Stimulated activated CD4-positive, alpha-beta T cell treated with anti-CD3 and anti-CD28 coated beads, Interleukin-4, amount 100 ng/mL, for 4 hours (primary cell): Measurements from ENCODE around the gene INO80B.
"Not testable (repeated sequence)": the region's sequence is repeated elsewhere in the genome, so short reads cannot be mapped to it uniquely, and the experiment has no call there.

Experiments
- DNase-seq, 2 experiments: peaks; one replicate each; pipeline ENCODE4 v3.0.0-alpha.2; 2020

INO80B gene

DNA sequence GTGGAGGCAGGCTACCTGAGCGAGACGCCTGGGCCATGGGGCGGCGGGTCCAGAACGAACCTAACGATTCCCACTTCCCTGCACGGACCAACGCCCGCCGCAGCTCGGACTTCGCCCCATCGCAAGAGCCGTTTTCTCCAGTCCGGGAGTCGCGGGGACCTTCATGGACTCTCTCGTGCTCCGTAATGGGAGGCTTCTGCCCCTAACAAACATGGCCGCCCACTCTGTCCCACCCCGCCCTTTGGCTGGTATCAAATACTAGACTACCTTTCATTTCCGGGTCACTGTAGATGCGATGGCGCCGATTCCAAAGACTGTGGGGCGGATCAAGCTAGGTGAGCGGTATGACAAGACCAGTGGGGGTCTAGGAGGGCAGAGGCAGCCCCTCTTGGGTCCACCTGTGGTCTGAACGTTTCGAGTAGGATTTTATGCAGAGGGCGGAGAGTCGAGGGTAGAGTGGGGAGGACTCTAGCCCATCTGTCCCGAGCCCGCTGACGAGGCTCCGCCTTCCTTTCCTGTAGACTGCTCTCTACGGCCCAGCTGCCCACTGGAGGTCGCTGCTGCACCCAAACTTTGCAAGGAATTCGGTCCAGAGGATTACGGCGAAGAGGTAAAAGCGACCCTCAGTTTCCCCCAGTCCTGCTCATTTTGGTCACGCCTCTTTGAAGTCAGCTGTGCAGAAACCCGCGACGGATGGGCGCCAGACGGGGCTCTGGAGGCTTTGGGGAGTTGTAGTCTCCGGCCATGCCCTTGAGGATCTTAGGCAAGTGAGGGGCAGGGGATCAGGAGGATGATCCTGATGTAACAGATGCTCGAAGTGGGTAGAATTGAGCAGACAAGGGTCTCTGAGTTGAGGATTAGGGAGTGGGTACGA, 28.2 kb downstream of the INO80B start, which contains the start of the genes CCDC142 and TTC31:
CCDC142 (minus strand) TSS at position 198 of the 874 bp plus-strand sequence; CDS start at position 37, 161 bp downstream.
TTC31 (plus strand) TSS at position 281 of the 874 bp plus-strand sequence; CDS start at position 296, 15 bp downstream.
- DNase-seq = peak; percentile 87 to 94

DNA sequence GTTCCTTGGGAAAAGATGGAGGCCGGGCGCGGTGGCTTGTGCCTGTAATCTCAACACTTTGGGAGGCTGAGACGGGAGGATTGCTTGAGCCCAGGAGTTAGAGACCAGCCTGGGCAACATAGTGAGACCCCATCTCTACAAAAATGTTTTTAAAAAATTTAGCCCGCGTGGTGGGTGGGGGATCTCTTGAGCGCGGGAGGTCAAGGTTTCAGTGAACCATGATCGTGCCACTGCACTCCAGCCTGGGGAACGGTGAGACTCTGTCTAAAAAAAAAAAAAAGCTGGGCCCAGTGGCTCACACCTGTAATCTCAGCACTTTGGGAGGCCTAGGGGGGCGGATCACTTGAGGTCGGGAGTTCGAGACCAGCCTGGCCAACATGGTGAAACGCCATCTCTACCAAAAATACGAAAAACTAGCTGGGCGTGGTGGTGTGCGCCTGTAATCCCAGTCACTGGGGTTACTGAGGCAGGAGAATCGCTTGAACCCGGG, 28.8 kb downstream of the INO80B start:
- not testable (repeated sequence) for DNase-seq

DNA sequence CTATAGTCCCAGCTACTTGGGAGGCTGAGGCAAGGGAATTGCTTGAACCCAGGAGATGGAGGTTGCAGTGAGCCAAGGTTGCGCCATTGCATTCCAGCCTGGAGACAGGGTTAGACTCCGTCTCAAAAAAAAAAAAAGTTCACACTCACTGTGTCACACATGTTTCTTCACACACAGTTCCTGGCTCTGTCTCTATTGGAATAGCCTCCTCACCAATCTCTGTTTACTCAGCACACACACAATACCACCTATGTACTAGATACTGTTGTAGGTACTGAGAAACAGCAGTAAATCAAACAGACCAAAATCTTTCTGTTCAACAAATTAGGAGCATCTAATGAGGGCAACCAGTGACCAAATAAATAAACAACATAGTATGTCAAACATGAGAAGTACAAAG, 31.3 kb downstream of the INO80B start:
- no peak for DNase-seq

DNA sequence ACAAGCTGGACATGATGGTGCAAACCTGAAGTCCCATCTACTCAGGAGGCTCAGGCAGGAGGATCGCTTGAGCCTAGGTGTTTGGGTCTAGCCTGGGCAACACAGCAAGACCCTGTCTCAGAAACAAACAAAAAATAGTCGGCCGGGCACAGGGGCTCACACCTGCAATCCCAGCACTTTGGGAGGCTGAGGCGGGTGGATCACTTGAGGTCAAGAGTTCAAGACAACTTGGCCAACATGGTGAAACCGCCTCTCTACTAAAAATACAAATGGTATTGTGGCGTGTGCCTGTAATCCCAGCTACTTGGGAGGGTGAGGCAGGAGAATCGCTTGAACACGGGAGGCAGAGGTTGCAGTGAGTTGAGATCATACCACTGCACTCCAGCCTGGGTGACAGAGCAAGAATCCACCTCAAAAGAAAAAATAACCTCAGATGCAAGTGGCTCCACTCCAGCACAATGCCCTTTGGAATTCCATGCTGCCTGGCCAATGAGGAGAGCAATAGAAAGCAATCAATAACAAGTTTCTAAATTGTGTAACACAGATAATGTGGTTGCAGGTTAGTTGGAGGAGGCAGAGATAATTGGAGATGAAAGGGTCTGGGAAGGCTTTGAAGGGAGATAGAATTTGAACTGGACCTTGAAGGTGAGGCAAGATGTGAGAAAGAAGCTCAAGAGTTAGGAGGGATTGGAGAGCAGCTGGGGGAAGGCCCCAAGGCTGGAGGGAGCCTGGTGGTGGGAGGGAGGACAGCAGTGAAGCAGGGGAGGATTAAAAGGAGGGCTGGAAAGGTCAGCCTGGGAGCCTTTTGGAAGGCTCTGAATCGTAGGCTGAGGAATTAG, 34.0 kb downstream of the INO80B start:
- DNase-seq = no peak

DNA sequence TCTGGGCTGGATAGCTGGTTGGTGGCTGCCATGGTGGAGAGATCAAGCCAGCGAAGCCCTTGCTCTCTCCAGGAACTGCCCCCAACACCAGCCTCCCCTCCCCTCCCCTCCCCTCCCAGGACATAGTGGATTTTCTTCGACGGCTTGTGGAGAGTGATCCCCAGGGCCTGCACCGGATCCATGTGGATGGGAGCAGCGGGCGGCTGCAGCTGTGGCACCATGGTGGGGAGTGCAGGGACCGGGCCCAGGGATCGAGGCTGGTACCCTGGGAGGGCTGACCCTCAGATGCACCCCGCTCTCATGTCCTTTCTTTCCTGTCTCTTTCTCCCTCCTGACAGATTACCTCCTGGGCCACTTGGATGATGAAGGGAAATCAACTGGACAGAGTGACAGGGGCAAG, 35.0 kb downstream of the INO80B start:
- no peak for DNase-seq

DNA sequence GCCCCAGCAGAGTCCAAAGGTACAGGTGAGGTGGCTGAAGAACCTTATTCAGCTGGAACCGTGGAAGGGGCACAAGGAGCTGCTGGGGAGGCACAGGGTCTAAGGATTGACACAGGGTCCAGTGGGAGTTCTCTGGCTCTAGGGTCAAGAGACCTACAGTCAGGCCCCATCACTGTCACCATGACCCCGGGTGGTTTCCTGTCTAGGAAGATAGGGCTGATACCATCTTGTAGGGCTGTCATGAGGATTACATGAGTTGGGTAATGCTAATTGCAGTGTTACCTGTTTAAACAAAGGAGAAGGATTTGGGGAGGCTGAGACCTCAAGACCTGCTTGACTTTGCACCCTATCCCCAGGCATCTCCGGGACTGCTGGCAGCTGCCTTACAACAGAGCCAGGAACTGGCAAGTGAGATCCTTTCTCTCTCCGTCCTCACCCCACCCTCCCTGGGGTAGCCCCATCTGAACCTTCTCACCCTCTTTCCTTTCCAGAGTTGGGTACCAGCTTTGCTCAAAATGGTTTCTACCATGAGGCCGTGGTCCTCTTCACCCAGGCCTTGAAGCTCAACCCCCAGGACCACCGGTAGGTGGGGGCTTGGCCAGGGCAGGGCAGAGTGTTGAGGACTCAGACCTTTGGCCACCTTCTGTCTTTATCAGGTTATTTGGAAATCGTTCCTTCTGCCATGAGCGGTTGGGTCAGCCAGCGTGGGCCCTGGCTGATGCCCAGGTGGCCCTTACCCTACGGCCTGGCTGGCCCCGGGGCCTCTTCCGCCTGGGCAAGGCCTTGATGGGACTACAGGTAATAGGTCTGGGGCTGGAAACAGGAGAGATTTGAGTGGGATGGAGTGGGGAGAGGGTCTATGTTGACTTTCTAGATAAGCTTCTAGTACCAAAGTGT, 37.0 kb downstream of the INO80B start:
- DNase-seq = no peak

DNA sequence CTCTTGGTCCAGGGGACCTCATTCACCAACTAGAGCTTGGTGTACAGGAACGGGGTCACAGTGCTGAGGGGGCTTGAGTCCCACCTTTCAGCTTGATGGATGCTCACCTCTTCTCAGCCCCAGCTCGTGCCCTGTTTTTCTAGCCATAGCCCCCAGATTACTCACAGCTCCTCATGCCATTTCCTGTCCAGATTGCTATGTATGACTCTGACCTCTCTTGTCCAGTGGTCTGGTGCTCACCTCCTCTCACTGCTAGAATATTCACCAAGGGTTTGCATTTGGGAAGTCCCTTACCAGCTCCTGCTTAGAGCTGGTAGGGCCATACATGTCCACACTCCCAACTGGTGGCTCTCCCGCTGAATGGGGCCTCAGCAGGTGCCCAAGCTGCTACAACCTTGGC, 38.7 kb downstream of the INO80B start:
- no peak for DNase-seq

DNA sequence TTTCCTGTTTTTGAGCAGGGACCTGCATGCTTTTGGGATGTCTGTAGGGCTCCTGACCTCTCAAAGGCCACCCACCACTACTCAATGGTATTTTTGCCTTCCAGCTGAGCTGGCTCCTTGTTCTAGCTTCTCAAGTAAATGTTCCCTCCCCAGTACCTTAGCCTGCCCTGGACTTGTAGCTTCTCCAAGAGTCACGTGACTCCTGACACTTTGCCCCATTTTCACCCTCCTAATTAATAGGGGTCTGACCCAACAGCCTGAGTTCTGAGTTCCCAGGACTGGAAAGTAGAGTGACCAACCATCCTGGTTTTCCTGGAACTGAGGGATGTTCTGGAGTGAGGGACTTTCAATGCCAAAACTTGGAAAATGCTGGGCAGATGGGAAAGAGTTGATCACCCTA, 40.6 kb downstream of the INO80B start:
- DNase-seq = no peak

DNA sequence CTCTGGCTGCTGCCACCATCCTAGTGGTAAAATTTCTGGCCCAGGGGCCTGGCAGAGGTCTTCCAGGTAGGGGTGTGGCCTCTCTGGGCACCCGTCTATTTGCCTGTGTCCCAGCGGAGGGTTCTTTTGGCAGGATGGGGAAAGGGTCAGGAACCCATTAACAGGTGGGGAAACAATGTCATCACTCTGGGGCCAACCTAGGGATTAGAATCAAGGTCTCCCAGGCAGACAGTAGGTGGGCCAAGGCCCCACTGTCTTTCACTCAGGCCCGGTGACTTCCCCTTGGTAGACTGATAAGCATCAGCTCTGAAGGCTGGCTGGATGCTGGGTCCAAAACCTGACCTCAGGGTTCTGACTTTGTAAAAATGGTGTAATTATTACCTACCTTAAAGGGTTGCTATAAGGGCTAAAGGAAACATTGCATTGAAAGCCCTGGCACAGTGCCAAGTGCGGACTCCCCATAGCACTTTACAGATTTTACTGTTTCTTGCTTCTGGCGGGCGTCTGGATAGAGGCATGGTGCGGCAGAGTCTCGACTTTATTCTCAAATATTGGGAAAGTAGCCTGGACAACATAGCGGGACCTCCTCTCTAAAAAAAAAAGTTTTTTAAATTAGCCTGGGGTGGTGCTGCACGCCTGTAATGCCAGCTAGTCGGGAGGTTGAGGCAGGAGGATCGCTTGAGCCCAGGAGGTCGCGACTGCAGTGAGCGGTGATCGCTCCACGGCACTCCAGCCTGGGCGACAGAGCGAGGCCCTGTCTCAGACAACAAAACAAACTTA, 42.3 kb downstream of the INO80B start:
- DNase-seq = no peak

DNA sequence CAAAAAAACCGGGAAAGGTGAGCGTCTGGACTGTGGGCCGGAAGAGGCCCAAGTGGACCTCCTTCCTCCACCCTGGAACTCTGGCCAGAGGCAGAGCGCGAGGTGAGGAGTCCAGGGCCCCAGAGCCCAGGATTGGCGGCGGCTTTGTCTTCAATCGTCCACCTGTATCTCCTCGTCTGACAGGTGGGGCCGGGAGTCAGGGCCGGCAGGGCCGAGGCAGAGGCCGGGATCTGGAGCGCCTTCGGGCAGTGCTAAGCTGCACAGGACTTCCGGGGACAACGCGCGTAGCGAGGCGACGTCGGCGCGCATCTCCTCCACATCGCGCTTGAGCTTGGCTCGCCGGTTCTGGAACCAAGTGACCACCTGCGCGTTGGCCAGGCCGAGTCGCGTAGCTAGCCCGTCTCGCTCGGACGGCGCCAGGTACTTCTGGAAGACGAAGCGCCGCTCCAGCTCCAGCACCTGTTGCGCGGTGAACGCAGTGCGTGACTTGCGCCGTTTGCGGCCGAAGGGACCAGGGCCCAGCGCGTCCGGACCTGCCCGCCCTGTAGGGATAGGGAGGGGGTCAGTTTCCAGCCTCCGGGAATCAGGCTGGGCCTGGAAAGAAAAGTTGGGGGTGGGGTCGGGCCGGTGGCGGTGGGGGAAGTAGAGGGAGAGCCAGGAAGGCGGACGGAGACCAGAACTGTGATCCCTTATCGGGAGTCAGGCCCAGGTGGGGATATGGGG, 43.1 kb downstream of the INO80B start:
- peak in 1 of 2 experiments; percentile 38 for DNase-seq

DNA sequence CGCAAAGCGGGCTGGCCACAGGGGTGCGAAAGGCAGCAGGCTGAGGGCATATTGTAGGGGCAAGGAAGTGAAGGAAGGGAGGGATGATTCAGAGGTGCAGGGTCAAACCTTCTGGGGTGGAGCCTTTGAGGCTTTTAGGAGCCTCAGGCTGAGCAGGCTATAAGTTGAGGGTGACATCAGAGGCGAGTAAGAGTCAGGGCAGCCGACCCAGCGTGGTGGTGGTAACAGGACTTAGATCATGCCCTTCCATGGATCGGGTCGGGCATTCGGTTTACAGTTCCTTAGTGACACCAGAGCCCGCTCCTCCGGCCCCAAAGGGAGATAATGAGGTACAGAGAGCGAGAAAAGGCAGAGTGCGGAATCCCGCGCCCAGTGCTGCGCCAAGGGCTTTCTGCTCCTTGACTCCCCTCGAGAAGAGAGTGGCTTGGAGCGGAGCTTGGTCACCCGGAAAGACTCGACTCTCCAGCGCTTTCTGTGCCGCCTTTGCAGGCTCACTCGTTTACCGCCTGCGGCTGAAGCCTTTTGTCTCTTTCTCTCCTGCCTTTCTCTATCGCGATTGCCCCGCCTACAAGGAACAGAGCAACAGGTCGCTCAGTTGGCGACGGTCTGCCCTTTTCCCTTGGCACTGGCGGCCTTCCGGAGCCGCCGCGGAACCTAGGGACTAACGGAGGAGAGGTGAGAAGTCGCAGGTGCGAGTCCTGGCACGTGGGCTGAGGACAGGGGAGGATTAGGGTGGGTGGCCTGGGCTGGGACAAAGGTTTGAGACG, 43.8 kb downstream of the INO80B start:
- no peak for DNase-seq

DNA sequence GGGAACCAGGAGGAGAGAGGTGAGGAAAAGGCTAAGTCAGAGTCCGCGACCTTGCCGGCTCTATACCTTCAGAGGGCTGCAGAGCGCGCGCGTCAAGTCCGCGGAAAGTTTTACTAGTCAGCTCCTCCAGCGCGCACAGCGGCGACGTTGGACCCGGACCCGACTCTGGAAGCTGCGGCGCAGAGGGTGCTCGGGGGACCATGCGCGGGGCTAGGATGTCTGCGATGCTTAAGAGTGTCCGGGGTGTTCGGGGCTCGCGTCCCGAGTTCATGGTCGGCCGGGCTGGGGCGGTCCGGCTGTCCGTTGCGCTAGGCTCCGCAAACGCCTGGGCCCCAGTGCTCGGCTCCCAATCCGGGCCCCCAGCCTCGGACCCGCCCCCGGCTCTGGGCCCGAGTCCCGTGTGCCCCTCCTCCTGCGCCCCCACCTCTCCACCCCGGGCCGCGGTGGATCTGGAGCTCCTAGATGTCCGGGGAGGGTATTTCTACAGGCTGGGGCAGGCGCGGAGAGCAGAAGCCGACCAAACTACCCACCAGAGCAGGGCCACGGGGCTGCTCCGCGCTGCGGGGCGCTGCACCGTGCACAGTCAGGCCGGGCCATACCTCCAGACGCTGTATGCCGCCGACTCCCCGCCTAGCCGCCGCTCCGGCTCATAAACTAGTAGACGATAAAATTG, 44.5 kb downstream of the INO80B start, which contains the start of gene LBX2:
LBX2 (minus strand) TSS at position 337 of the 673 bp plus-strand sequence; CDS start at position 271, 66 bp downstream.
- DNase-seq = peak; percentile 30 to 42

DNA sequence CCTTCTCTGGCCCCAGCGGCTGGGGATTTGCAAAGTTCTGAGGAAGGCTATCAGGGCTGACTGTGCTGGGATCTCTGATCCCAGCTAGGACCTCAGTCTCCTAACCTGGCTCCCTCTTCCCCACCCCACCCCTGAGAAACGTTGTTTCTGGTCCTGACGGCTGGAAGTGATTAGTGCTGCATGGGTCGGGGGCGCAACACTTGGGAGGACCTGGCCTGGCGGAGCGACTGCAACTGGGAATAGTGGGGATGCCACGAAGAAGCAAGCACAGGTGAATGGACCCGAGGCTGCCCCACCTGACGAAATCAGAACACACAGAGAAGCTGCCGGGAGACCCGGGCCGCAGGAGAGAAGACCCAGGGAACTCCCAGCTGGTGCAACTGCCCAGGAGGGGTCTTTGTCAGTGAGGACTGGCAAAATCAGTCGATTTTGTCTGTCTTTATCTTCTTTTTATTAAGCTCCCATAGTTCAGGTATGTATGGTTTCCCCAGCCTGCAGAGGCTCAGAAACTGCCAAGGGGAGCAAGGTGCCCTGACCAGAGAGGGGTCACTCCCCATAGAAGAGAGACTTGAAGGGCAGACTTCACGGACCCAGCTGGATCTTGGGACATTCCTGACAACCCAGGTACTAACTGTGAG, 45.2 kb downstream of the INO80B start:
- no peak for DNase-seq

DNA sequence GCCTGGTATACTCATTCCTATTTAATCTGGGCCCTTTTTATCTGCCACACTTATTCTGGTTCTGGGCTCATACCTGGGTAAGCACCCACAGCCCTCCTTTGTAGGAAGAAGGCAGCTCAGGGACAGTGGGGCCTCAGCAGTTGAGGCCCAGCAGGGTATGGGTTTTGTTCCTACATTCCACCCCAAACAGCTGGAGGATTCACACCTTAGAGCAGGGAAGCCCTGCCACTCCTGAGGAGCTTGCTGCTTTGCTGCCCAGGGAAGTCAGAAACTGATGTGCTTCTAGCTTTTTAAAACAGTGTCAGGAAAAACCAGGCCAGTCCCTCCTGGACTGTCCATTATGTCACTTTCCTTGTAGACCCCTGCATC, 45.7 kb downstream of the INO80B start:
- no peak for DNase-seq

DNA sequence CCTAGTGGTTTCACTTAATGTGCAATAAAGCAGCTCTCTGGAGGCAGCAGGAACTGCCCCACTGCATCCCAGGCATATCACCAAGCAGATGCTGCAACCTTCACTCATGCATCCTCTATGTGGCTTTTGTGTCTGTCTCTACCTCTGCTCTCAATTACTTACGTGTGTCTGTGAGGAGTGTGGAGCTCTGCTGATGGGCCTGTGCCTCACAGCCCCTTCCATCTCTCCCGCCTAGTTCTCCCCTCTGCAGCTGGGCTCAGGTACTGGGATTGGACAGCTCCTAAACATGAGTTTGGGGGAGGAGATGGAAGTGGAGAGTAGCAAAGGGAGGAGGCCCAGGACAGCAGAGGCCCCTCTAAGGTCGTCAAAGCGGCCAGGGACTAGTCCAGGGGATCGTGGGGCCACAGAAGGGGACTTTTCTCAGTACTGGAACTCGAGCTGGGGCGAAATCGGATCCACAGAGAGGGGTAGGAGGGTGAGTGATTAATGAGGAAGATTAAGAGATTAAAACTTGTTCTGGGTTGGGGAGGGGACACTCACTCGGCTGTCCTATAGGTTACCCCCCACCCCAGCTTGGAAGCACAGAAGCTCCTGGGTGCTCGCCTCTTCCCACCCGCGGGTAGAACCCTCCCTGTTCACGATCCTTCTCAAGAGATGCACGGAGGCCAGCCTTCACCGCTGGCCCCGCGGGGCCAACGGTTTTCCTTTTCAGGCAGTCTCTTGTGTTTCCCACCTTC, 46.6 kb downstream of the INO80B start:
- DNase-seq = no peak

DNA sequence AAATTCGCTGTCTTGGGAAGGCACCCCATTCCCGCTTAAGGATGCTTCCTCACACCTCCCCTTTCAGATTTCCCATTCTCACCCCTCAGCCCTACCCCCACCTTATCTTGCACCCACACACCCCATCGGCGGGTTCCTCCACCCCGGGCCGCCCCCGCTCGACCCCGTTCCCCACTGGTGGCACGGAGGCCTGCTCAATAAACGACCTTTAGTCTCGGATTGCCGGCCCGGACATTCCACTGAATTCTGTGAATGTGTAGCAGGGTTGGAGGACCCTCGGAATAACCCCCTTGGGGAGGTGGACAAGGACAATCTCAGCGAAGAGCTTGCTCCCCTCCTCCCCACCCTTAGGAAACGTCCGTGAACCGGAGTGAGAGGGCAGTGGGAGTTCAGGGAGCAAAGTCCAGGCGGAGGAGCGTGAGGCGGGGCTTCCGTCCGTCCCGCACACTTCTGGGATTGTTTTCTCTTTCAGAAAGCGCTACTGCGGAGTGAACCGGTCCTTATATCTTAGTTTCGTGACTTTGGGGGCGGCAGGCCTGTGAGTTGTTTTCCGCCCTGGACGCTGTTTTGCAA, 47.3 kb downstream of the INO80B start:
- no peak for DNase-seq

DNA sequence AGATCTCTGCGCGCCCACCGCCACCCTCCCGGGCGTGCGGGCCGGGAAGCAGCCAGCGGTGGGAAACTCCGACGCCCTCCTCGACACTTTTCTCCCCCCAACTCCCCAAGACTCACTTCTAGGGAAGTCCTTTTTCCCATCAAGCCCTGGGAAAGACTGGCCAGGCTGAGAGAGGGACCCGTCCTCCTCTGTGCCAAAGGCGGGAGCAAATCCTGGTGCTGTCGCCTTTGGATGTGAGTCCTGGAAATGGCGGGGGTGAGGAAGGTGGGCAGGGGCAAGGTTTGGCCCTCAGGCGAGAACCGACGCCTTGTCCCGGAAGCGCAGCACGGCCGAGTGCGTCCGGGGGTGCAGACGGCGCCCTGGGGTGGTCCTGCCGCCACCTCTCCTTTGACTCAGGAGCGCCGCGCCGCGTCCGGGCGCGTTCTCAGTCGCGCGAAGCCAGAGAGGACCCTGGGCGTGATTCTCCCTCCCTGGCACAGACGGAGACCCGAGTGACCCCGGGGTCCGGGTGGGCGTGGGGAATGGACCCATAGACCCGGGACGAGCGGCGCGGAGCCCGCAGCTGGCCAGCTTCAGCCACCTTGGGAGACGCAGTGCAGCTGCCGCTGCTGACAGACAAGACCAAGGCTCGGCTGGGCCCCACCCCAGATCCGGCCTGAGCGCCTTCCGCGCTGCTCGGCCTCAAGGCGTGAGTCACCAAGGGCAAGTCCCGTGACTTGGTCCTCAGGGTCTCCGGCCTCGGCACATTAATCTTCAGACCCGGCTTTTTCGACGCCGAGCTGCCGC, 48.0 kb downstream of the INO80B start:
- peak; percentile 21 to 45 for DNase-seq
